GM18498 (cell line): ENCODE data around the gene GRID1.

Source experiments
- ATAC-seq: cut with Tn5 transposase; IDR thresholded peaks from one replicate; pipeline ENCODE4 v1.9.1; 2021; ENCODE audit warnings: mild to moderate bottlenecking, moderate library complexity; ENCODE audit not compliant: unreplicated experiment

GRID1 gene

GRCh38 chr10:86281396-86281795 is 85.2 kb downstream of the GRID1 start:
- ATAC-seq = no peak

GRCh38 chr10:86269332-86269731 is 97.3 kb downstream of the GRID1 start:
- ATAC-seq = no peak

- no peak for ATAC-seq
These were observed 99.1 kb downstream of the GRID1 start for GRCh38 chr10:86267286-86268195.

- ATAC-seq = no peak
These were observed 100.0 kb downstream of the GRID1 start for GRCh38 chr10:86266446-86267242.

- no peak for ATAC-seq
These were observed 100.7 kb downstream of the GRID1 start for GRCh38 chr10:86265895-86266259.

- ATAC-seq = no peak
These were observed 101.2 kb downstream of the GRID1 start for GRCh38 chr10:86265236-86265894.

- ATAC-seq = no peak
These were observed 101.9 kb downstream of the GRID1 start for GRCh38 chr10:86264481-86265231.

GRCh38 chr10:86263907-86264306 is 102.7 kb downstream of the GRID1 start:
- ATAC-seq = no peak

- ATAC-seq = no peak
These were observed 103.4 kb downstream of the GRID1 start for GRCh38 chr10:86263209-86263608.

GRCh38 chr10:86262688-86263181 is 103.9 kb downstream of the GRID1 start:
- no peak for ATAC-seq

GRCh38 chr10:86261941-86262687 is 104.5 kb downstream of the GRID1 start:
- ATAC-seq = peak; percentile 91

GRCh38 chr10:86261470-86261869 is 105.1 kb downstream of the GRID1 start:
- ATAC-seq = peak; percentile 12

GRCh38 chr10:86260564-86260963 is 106.0 kb downstream of the GRID1 start:
- no peak for ATAC-seq

GRCh38 chr10:86259901-86260562 is 106.6 kb downstream of the GRID1 start:
- no peak for ATAC-seq

- no peak for ATAC-seq
These were observed 107.7 kb downstream of the GRID1 start for GRCh38 chr10:86258941-86259340.

- ATAC-seq = no peak
These were observed 108.1 kb downstream of the GRID1 start for GRCh38 chr10:86258499-86258898.

GRCh38 chr10:86257683-86258082 is 108.9 kb downstream of the GRID1 start:
- ATAC-seq = no peak

GRCh38 chr10:86256690-86257315 is 109.8 kb downstream of the GRID1 start:
- no peak for ATAC-seq
